NCI-H345 treated with DMSO at 0.1 percent for 48 hours (cell line): ENCODE data around the gene NXF2B.
"Not testable (repeated sequence)": the region's sequence is repeated elsewhere in the genome, so short reads cannot be mapped to it uniquely, and the experiment has no call there.

Source experiments
- DNase-seq: peaks from one replicate; lab custom pipeline; 2025; ENCODE audit not compliant: unreplicated experiment; lab: John Stamatoyannopoulos, UW

The NXF2B gene, protein sequence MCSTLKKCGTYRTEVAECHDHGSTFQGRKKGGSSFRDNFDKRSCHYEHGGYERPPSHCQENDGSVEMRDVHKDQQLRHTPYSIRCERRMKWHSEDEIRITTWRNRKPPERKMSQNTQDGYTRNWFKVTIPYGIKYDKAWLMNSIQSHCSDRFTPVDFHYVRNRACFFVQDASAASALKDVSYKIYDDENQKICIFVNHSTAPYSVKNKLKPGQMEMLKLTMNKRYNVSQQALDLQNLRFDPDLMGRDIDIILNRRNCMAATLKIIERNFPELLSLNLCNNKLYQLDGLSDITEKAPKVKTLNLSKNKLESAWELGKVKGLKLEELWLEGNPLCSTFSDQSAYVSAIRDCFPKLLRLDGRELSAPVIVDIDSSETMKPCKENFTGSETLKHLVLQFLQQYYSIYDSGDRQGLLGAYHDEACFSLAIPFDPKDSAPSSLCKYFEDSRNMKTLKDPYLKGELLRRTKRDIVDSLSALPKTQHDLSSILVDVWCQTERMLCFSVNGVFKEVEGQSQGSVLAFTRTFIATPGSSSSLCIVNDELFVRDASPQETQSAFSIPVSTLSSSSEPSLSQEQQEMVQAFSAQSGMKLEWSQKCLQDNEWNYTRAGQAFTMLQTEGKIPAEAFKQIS

DNA sequence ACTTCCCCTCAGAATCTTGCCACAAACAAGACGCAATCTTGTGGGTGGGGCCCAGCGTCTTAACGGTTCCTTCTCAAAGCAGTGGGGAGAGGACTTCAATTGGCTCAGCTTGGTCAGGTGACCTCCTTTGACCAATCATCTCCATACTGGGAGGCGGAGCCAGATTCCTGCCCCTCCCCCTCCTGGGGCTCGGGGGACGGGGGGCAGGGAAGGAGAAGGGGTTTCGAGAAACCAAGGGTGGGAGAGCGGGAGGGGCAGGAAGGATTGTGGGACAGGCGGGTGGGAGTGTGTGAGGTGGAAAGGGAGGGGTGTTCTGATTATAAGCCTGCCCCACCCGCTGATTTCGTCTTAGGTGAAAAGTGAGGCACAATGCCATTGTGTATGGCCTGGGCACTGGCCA is at the start of gene NXF2B:
TSS of gene NXF2B (minus strand) at position 101 of the 400 bp plus-strand sequence. CDS start 59,972 bp downstream, outside the sequence.
- not testable (repeated sequence) for DNase-seq

DNA sequence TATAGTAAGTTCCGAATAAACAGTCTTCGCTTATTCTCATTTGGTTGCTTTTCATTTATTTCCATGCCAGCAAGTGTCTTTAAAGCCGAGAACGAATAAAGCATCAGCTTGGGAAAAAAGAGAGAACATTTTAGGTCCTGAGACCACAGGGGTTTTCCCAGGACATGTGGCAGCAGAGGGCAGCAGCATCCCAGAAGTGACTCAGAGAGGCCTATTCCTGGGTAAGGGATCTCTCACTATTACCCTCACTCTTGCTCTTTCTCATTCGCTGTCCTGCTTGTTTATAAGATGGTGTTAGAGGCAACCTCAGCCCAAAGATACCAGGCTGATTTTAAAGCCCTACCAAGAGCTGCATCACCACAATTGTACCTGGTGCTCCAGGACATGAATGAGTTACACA is 39.0 kb upstream of the NXF2B start:
- not testable (repeated sequence) for DNase-seq

DNA sequence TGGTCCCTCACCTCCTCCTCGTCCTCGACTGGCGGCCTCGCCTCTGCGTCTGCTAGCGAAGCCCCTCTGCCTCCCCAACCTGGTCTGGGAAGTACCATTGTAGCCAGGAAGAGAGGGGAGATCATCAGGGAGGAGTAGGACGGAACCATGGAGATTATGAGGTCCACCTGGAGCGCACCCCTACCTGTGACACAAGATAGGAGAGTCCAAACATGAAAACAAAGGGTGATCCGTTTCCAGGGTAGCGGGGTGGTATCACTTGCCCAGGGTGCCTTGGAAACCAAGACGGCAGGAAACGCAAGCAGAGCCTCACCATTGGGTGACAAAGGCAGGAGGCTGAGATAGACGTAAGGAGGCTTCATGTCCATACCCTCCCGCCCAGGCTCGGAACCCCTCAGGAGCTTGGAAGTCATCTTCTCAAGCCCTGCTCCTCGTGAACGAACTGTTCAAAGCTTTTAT is 32.0 kb upstream of the NXF2B start, which contains the start of gene TCP11X2:
TSS of gene TCP11X2 (minus strand) at position 51 of the 459 bp plus-strand sequence.
- not testable (repeated sequence) for DNase-seq

DNA sequence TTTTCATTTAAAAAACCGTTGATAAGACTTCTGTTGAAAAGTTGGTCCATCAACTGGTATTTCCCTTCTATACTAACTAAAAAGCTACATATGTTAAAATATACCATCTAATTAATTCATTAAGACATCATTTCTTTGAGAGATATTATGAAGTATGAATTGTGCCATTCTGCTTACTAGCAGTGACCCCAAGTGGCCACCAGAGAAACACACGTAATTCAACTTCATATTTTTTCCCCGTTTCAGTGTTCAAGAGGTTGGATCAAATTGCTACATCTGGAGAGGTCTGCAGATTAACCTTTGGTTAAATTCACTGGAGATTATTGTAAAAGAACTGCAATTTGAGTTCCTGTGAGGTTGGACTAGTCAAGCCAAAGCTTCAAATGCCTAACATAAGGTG is 30.4 kb upstream of the NXF2B start:
- not testable (repeated sequence) for DNase-seq

DNA sequence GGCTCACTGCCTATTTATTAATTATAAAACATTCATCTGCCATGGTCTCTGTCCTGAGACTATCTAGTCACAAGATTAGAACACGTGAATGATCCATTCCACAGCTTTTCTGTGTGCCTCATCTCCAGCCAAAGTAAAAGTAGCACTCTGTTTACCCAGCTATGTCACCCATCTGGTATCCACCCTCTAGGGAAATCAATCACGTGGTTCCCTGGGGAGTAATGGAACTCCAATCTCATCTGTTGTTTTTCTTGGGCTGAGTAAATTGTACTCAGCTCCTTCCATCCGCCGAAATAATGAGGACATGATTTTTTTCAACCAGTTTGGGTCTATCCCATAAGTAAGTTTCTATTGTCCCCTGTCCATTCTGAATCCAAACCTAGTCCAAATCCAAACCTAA is 18.8 kb upstream of the NXF2B start:
- DNase-seq = not testable (repeated sequence)

DNA sequence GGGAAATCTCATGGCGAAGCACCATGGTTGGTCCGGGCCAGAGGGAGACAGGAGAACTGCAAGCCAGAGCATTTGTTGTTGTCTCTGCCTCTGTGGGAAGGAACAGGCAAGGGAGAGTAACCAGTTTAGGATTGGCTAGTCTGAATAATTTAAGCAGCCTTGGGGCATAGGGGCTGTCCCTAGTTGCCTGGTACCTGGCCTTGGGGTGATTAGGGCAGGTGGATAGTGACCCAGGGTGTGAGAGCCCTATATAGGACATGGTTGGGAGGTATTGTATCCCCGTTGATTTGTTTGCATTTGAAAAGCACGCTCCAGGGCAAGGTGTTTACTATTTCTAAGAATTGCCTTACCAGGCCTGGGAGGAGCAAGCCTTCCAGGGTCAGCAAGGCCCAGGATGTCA is 25.3 kb downstream of the NXF2B start:
- not testable (repeated sequence) for DNase-seq

DNA sequence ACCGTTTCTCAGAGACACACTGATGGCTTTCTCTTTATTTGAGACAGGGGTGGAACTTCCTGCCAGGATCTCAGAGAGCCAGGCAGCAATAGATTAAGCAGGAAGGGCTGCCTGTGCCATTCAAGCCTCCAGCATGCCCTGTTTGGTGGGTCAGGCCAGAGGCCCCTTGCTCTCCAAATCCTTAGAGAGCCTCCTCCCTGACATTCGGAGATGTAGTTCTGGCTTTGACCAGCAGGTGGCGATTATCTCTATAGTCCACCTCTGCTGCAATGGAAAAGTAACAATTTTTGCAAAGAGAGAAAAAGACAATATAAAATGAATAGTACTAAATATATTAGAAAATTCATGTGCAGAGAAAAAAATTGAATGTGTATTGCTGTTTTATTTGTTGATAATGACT is 93.9 kb downstream of the NXF2B start:
- DNase-seq = no peak

DNA sequence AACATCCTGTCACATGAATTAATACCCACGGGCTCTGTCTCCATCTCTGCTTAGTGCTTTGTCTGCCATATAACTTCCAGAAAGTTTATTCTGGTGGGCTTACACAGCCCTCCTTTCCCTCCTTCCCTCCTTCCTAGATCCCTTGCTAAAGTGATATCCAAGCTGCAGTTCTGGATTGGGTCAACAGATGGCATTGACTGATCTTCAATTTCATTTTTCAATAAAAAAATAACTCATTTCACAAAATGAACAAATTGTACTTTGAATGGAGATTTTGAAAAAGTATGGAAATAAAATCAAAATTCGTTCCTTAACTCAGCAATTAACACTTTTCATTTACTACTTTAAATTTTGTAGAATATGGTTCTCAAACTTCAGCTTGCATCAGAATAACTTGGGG is 97.9 kb downstream of the NXF2B start:
- no peak for DNase-seq

DNA sequence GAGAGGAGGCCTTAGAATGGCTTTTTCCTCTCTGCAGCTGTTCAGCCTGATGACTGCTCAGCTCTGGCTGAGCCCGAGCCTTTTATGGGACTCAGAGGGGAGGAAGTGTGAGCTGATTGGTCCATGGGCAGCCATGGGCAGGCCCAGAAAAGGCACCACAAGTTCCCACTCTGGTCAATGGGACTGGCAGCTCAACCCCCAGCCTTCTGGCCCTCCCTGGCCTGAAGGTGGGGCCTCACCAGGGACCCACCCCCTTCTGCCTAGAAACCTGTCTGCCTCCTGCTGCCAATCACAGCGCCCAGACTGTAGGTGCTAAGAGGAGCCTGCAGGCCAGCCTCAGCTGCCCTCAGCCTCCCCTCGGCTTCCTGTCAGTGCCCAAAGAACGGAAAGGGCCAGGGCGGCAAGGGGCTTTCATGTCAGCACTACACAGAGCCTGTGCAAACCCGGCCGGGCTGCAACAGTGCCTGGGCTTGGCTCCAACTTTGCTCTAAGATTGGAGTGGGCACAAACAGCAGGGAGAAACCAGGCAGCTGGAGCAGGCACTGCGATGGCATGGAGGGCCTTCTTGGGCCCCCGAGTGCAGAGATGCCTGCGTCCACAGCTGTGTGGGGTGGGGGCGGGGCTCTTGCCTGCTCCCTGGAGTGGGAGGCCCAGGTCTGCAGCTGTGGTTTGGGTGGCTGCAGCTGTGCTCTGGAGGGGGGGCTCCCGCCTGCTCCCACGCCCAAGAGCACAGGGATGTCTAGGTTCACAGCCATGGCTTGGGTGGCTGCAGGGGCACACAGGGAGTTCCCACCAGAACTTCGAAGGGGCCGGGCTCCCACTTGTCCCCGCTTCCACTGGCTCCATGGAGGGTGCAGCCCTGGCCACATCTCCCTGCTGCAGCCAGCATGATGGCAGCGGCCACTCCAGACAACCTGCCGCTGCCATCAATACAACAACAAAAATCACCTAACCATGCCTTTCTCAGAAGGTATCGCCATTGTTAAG is 100.2 kb downstream of the NXF2B start:
- no peak for DNase-seq

DNA sequence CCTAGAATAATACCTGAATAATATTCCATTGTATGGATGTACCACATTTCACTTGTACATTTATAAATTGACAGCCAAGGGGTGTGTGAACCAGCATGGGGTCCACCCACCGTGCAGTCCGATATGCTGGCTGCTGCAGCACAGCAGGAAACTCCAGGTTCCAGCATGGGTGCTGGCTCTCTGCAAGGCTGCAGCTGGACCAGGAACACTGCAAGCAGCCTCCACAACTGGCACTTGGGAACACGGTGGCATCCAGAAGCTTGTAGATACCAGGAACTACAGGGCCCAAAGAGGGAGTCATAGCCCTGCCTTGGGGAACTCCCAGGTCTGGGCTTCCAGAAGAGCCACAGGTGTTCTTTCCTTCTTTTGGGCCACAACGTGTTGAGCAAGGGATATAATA is 101.6 kb downstream of the NXF2B start:
- DNase-seq = no peak
